C1 segment of cervical spinal cord (tissue), 14 donors: ENCODE results near the gene ASL.
"Not testable (repeated sequence)": the region's sequence is repeated elsewhere in the genome, so short reads cannot be mapped to it uniquely, and the experiment has no call there.

Experiments
- DNase-seq, 14 donors: peaks; one replicate each; lab custom pipeline; 2025; lab: John Stamatoyannopoulos, UW

Gene ASL

GRCh38 chr7:66119245-66119850 lies 43.7 kb downstream of the ASL start:
- peak in 1 of 14 donors; percentile 3 for DNase-seq

- no peak for DNase-seq
These were observed 47.5 kb downstream of the ASL start for GRCh38 chr7:66123175-66123528.

- not testable (repeated sequence) for DNase-seq
These were observed 48.9 kb downstream of the ASL start for GRCh38 chr7:66124569-66124861.

- DNase-seq: no peak
These were observed 49.6 kb downstream of the ASL start for GRCh38 chr7:66125052-66125694.

GRCh38 chr7:66125781-66126352 lies 50.2 kb downstream of the ASL start:
- DNase-seq: not testable (repeated sequence)

GRCh38 chr7:66127172-66127571 lies 51.6 kb downstream of the ASL start:
- not testable (repeated sequence) for DNase-seq

GRCh38 chr7:66138994-66139752 lies 63.6 kb downstream of the ASL start:
- DNase-seq: no peak

- DNase-seq: peak in 7 of 14 donors; percentile 1 to 32 (median 13)
These were observed 65.3 kb downstream of the ASL start for GRCh38 chr7:66140924-66141323.

- no peak for DNase-seq
These were observed 66.7 kb downstream of the ASL start for GRCh38 chr7:66142334-66142733.

- DNase-seq: no peak
These were observed 67.4 kb downstream of the ASL start for GRCh38 chr7:66142996-66143395.
